ENCODE results near the gene BZW1. TPM values are rescaled to one million over a fixed set of nuclear protein-coding genes. Genes with fewer than 3 reads are reported as not detected.
"Not testable (repeated sequence)": the region's sequence is repeated elsewhere in the genome, so short reads cannot be mapped to it uniquely, and the experiment has no call there.

The BZW1 gene
- total RNA-seq, 1 experiment from 2014 or later, result 349 TPM

- H3K4me3 ChIP-seq (ENCODE audit: insufficient read depth, low read depth, low read length), result no peak overlapping the region
- no peak for DNase-seq
- H3K36me3 ChIP-seq (replicated peaks; ENCODE audit: control insufficient read depth, insufficient read depth, low read length), result peaks cover 7% of the 10 kb centered on the region
- H3K27me3 ChIP-seq (ENCODE audit: control insufficient read depth, insufficient read depth, low read length), result no peaks in the 10 kb centered on the region
Observed at GRCh38 chr2:200809506-200810251, 2.0 kb upstream of the BZW1 start.

- H3K36me3 ChIP-seq (replicated peaks; ENCODE audit: control insufficient read depth, insufficient read depth, low read length), result peaks cover 13% of the 10 kb centered on the region
- H3K4me3 ChIP-seq (ENCODE audit: insufficient read depth, low read depth, low read length), result peak overlapping the region; percentile 43
- no peaks in the 10 kb centered on the region for H3K27me3 ChIP-seq (ENCODE audit: control insufficient read depth, insufficient read depth, low read length)
- DNase-seq, result no peak
Observed at GRCh38 chr2:200810252-200810997, 1.3 kb upstream of the BZW1 start.

- peak; percentile 22 for DNase-seq
- peaks cover 14% of the 10 kb centered on the region for H3K36me3 ChIP-seq (replicated peaks; ENCODE audit: control insufficient read depth, insufficient read depth, low read length)
- peak overlapping the region; percentile 43 for H3K4me3 ChIP-seq (ENCODE audit: insufficient read depth, low read depth, low read length)
Observed at GRCh38 chr2:200810998-200811332, 745 bp upstream of the BZW1 start.

GRCh38 chr2:200812122-200813022 lies 662 bp downstream of the BZW1 start:
- H3K4me3 ChIP-seq (ENCODE audit: insufficient read depth, low read depth, low read length), result peak overlapping the region; percentile 84
- H3K36me3 ChIP-seq (replicated peaks; ENCODE audit: control insufficient read depth, insufficient read depth, low read length), result peaks cover 25% of the 10 kb centered on the region
- DNase-seq, result peak; percentile 73
- H3K27me3 ChIP-seq (ENCODE audit: control insufficient read depth, insufficient read depth, low read length), result no peaks in the 10 kb centered on the region

More at GRCh38 chr2:200810998-200811332, 745 bp upstream of the BZW1 start:
- H3K27me3 ChIP-seq (ENCODE audit: control insufficient read depth, insufficient read depth, low read length), result no peaks in the 10 kb centered on the region

GRCh38 chr2:200814276-200814815 lies 2.6 kb downstream of the BZW1 start:
- no peaks in the 10 kb centered on the region for H3K27me3 ChIP-seq (ENCODE audit: control insufficient read depth, insufficient read depth, low read length)
- H3K4me3 ChIP-seq (ENCODE audit: insufficient read depth, low read depth, low read length), result no peak overlapping the region
- H3K36me3 ChIP-seq (replicated peaks; ENCODE audit: control insufficient read depth, insufficient read depth, low read length), result peaks cover 41% of the 10 kb centered on the region
- no peak for DNase-seq

GRCh38 chr2:200814917-200815316 lies 3.2 kb downstream of the BZW1 start:
- H3K36me3 ChIP-seq (replicated peaks; ENCODE audit: control insufficient read depth, insufficient read depth, low read length), result peaks cover 43% of the 10 kb centered on the region
- no peak overlapping the region for H3K4me3 ChIP-seq (ENCODE audit: insufficient read depth, low read depth, low read length)
- no peak for DNase-seq
- no peaks in the 10 kb centered on the region for H3K27me3 ChIP-seq (ENCODE audit: control insufficient read depth, insufficient read depth, low read length)

GRCh38 chr2:200818732-200819131 lies 7.0 kb downstream of the BZW1 start:
- H3K4me3 ChIP-seq (ENCODE audit: insufficient read depth, low read depth, low read length); DNase-seq; H3K27me3 ChIP-seq (ENCODE audit: control insufficient read depth, insufficient read depth, low read length): not testable (repeated sequence)
- peaks cover 58% of the 10 kb centered on the region for H3K36me3 ChIP-seq (replicated peaks; ENCODE audit: control insufficient read depth, insufficient read depth, low read length)

GRCh38 chr2:200820573-200821234 lies 9.0 kb downstream of the BZW1 start:
- no peak overlapping the region for H3K4me3 ChIP-seq (ENCODE audit: insufficient read depth, low read depth, low read length)
- DNase-seq, result no peak
- no peaks in the 10 kb centered on the region for H3K27me3 ChIP-seq (ENCODE audit: control insufficient read depth, insufficient read depth, low read length)
- peaks cover 45% of the 10 kb centered on the region for H3K36me3 ChIP-seq (replicated peaks; ENCODE audit: control insufficient read depth, insufficient read depth, low read length)

- Histone ChIP-seq H3K4me3 (ENCODE audit: insufficient read depth, low read depth, low read length) (no peak overlapping the region), H3K27me3 (ENCODE audit: control insufficient read depth, insufficient read depth, low read length) (no peaks in the 10 kb centered on the region), H3K36me3 (replicated peaks; ENCODE audit: control insufficient read depth, insufficient read depth, low read length) (peaks cover 39% of the 10 kb centered on the region)
- DNase-seq, result no peak
Observed at GRCh38 chr2:200821686-200822245, 10.1 kb downstream of the BZW1 start.

GRCh38 chr2:200828104-200828503 lies 16.4 kb downstream of the BZW1 start:
- no peak for DNase-seq
- Histone ChIP-seq H3K27me3 (ENCODE audit: control insufficient read depth, insufficient read depth, low read length) (no peaks in the 10 kb centered on the region), H3K36me3 (replicated peaks; ENCODE audit: control insufficient read depth, insufficient read depth, low read length) (no peaks in the 10 kb centered on the region), H3K4me3 (ENCODE audit: insufficient read depth, low read depth, low read length) (no peak overlapping the region)

- DNase-seq, result no peak
- Histone ChIP-seq H3K36me3 (replicated peaks; ENCODE audit: control insufficient read depth, insufficient read depth, low read length) (no peaks in the 10 kb centered on the region), H3K4me3 (ENCODE audit: insufficient read depth, low read depth, low read length) (no peak overlapping the region), H3K27me3 (ENCODE audit: control insufficient read depth, insufficient read depth, low read length) (no peaks in the 10 kb centered on the region)
Observed at GRCh38 chr2:200828572-200829257, 17.0 kb downstream of the BZW1 start.

GRCh38 chr2:200829258-200829655 lies 17.5 kb downstream of the BZW1 start:
- H3K4me3 ChIP-seq (ENCODE audit: insufficient read depth, low read depth, low read length), result no peak overlapping the region
- DNase-seq, result peak; percentile 45
- no peaks in the 10 kb centered on the region for H3K36me3 ChIP-seq (replicated peaks; ENCODE audit: control insufficient read depth, insufficient read depth, low read length)
- no peaks in the 10 kb centered on the region for H3K27me3 ChIP-seq (ENCODE audit: control insufficient read depth, insufficient read depth, low read length)

- Histone ChIP-seq H3K4me3 (ENCODE audit: insufficient read depth, low read depth, low read length) (no peak overlapping the region), H3K36me3 (replicated peaks; ENCODE audit: control insufficient read depth, insufficient read depth, low read length) (no peaks in the 10 kb centered on the region), H3K27me3 (ENCODE audit: control insufficient read depth, insufficient read depth, low read length) (no peaks in the 10 kb centered on the region)
- DNase-seq, result no peak
Observed at GRCh38 chr2:200834701-200835100, 23.0 kb downstream of the BZW1 start.
